ENCODE measurements around the gene PHEX.
A peak's percentile ranks its signal among the peaks of the same experiment; 100 is the strongest.

GRCh38 chrX:22081475-22082092 lies 49.5 kb downstream of the PHEX start:
- peak; percentile 20 to 43 (median 40) for TF ChIP-seq CTCF (IDR thresholded peaks at IDR 0.05)
- TF ChIP-seq POLR2A (IDR thresholded peaks at IDR 0.05; ENCODE audit: low read depth): no peak

Data from esophagus muscularis mucosa (tissue), 3 donors.